Measurements from ENCODE around the gene GPR50. TPM values are rescaled to one million over a fixed set of nuclear protein-coding genes. Genes with fewer than 3 reads are reported as not detected.

Gene GPR50
- total RNA-seq, 1 donor from 2014 or later = 3.5 TPM

- peaks cover 32% of the 10 kb centered on the region for H3K27me3 Mint-ChIP-seq
- no peak for DNase-seq (ENCODE audit: extremely low spot score, unreplicated experiment)
- no peaks in the 10 kb centered on the region for H3K9me3 Mint-ChIP-seq
- no peaks in the 10 kb centered on the region for H3K36me3 Mint-ChIP-seq
- TF ChIP-seq CTCF (conservative IDR thresholded peaks at IDR 0.05) = no peak
- H3K27ac Mint-ChIP-seq = no peak overlapping the region
- no peak overlapping the region for H3K4me3 Mint-ChIP-seq
- H3K4me1 Mint-ChIP-seq (ENCODE audit: unreplicated experiment) = no peaks in the 10 kb centered on the region
Measured at GRCh38 chrX:151226941-151227340, 50.6 kb downstream of the GPR50 start.

DNA sequence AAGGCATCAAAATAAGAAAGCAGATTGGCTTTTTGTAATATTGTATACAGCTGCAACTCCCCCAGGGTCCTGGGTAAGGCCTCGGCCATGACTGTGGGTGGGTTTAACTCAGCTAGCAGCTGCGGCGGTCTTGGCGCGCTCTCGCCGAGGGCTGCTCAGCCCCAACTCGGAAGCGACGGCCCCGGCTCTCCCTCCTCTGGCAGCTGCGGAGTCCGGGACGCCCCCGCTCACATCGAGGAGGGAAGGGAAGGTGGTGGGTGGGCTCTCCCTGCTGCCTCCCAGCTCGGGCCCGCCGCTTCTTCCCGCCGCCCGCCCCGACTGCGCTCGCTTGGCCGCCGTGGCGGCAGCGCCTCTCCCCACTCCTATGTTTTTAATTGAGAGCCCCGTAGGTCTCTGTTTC lies 51.2 kb downstream of the GPR50 start:
- Mint-ChIP-seq H3K9me3 (no peaks in the 10 kb centered on the region), H3K27ac (no peak overlapping the region), H3K4me1 (ENCODE audit: unreplicated experiment) (no peaks in the 10 kb centered on the region), H3K27me3 (peaks cover 32% of the 10 kb centered on the region), H3K4me3 (no peak overlapping the region), H3K36me3 (no peaks in the 10 kb centered on the region)
- no peak for DNase-seq (ENCODE audit: extremely low spot score, unreplicated experiment)
- no peak for TF ChIP-seq CTCF (conservative IDR thresholded peaks at IDR 0.05)

- no peak for DNase-seq (ENCODE audit: extremely low spot score, unreplicated experiment)
- Mint-ChIP-seq H3K4me3 (no peak overlapping the region), H3K27ac (no peak overlapping the region), H3K36me3 (no peaks in the 10 kb centered on the region), H3K4me1 (ENCODE audit: unreplicated experiment) (no peaks in the 10 kb centered on the region), H3K9me3 (no peaks in the 10 kb centered on the region), H3K27me3 (peaks cover 32% of the 10 kb centered on the region)
- TF ChIP-seq CTCF (conservative IDR thresholded peaks at IDR 0.05) = no peak
Measured at GRCh38 chrX:151228935-151229334, 52.6 kb downstream of the GPR50 start.

Small RNAs within 50 kb of the gene (microRNA-seq; reads per million reads assigned to microRNA genes)
- gene MIR4330 = not detected

Other genes with a start within 250 kb of the GPR50 start
- 108 and 130 TPM in 2 replicates for gene HMGB3, start 193.2 kb upstream of the GPR50 start, total RNA-seq (ENCODE audit: low replicate concordance)
- gene VMA21, start 220.6 kb downstream of the GPR50 start, total RNA-seq (ENCODE audit: low replicate concordance) = 26.6 and 40.7 TPM in 2 replicates